ENCODE results near the gene PDZD2.
"Not testable (repeated sequence)": the region's sequence is repeated elsewhere in the genome, so short reads cannot be mapped to it uniquely, and the experiment has no call there.

PDZD2 gene

DNA sequence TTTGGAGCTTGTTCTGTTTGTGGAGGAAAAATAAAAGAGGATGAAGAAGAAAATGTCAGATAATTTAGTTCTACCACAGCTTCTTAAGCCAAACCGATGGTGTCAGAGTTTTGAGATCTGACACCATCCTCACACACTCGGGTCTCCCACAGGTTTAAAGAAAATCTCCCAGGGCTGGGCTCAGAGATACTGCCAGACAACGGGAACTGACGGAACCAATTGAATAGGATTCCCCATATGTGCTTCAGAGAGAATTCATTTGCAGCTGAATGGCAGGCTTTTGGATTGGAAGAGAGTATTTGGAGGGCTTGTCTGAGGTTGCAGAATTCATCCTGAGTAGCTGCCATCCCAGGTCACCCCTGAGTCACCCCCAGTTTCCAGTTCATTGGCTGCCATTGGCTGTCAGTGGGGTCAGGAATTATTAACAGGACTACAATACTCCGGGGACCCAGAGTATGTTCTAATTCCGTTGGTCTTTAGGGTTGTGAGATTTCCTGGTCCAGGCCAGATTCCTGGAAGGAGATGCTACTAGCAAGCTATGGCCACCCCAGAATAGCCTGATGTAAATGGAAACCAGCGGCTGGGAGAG lies 131.3 kb downstream of the PDZD2 start:
- no peak for DNase-seq (ENCODE audit: low spot score)

DNA sequence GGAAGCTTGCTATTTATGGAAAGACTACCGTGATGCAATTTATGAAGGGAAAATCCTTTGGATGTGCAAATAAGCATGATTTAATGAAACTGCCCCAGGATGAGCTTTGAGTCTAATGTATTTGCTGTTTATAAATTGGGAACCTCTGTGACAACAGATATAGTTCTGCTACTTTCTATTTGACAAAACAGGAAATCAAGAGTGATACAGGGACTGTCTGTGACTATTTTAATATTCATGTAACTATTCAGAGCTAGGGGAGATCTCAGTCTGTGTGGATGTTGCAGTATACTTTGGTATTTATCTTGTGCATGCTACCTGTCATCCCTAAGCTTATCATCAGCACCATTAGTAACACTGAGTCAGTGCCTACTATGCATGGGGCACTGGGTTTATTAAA lies 132.1 kb downstream of the PDZD2 start:
- no peak for DNase-seq (ENCODE audit: low spot score)

DNA sequence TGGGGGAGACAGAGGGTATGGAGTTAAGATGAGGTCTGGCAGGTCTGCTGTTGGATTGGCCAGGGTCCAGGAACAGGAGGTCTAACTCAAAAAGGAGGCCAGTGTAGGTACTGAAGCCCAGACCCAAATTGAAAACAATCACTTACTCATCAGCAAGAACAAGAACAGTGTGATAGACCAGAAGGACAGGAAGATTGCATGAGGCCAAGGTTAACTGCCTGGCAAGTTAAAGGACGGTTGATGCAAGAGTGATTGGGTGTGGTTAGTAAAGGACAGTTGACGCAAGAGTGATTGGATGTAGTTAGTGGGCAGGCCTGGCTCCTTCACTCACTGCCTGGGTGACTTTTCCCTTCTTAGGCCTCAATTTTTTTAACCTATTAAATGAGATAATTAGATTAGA lies 132.6 kb downstream of the PDZD2 start:
- no peak for DNase-seq (ENCODE audit: low spot score)

DNA sequence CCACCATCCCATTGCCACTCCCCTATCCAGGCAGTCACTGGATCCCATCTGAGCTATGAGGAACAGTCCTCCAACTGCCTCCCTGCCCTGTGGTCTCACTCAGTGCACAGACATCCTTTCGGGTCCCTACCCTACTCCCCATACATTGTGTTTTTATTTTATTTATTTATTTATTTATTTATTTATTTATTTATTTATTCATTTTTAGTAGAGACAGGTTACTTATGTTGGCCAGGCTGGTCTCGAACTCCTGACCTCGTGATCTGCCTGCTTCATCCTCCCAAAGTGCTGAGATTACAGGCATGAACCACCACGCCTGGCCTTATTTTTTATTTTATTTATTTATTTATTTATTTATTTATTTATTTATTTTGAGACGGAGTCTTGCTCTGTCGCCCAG lies 137.4 kb downstream of the PDZD2 start:
- not testable (repeated sequence) for DNase-seq (ENCODE audit: low spot score)

DNA sequence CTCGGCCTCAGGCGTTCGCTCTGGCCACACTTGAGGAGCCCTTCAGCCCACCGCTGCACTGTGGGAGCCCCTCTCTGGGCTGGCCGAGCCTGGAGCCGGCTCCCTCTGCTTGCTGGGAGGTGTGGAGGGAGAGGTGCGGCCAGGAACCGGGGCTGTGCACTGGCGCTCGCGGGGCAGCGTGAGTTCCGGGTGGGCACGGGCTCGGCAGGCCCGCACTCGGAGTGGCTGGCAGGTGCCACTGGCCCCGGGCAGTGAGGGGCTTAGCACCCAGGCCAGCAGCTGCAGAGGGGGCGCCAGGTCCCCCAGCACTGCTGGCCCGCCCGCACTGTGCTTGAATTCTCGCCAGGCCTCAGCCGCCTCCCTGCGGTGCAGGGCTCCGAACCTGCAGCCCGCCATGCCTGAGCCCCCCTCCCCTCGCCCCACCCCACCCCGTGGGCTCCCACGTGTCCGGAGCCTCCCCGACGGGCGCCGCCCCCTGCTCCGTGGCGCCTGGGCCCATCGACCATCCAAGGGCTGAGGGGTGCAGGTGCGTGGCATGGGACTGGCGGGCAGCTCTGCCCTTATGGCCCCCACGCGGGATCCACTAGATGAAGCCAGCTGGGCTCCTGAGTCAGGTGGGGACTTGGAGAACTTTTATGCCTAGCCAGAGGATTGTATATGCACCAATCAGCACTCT lies 138.2 kb downstream of the PDZD2 start:
- DNase-seq (ENCODE audit: low spot score), result no peak

DNA sequence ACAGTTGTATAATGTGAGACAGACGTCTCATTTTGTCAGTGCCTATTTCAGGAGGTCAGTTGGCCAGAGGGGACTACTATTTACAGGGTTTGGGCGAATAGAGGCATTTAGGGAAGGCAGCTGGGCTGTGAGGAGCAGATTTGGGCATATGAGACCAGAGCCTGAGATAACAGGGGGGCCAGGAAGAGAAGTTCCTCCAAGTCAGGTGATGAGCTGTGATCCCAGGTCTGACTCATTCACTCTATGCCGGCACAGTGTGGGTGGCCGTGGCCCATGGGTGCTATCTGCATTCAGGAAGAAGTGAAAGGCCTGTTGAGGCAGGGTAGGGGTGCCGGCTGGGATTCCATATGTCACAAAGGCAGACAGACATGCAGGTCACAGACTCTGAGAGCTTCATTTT lies 142.8 kb downstream of the PDZD2 start:
- DNase-seq (ENCODE audit: low spot score), result no peak

DNA sequence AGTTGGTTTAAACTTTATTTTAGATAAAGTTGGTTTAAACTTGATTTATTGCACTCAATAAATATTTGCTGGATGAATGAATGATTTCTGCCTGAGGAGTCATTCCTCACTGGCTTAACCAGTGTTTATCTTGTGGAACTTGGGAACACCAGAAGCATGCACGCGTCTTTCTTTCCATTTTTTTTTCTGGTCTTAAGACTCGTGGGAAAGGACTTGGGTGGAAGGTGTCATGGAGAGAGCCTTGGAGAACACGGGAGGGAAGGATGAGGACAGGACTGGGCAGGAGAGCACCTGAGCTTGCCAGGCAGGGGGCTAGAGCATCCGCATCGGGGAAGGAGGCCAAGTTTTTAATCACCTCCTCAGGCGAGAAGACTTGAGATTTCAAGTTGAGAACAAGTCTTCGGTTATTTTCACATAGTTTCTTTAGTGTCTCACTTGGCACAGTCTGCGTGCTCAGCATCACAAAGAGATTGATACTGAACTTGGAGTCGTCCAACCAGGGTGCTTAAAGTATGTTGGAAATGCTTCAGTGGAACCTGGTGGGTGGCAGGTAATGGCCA lies 144.2 kb downstream of the PDZD2 start:
- no peak for DNase-seq (ENCODE audit: low spot score)

DNA sequence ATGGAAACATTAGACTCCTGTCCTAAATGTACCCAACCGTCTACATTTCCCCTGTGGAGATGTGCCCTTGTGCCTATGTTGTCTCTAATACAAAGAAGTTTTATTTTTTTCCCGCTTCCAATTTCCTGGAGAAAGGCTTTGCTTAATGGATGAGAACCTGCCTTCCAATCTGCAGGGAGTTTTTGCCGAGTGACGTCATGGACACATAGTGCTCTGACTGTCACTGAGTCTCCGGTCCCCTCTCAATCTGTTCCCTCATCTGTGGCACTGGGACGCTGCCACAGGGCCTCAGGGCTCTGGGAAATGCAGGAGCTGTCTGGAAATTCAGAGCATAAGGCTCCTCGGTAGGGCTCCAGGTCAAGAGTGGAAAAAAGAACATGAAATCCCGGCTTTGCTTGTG lies 144.8 kb downstream of the PDZD2 start:
- peak; percentile 40 for DNase-seq (ENCODE audit: low spot score)

DNA sequence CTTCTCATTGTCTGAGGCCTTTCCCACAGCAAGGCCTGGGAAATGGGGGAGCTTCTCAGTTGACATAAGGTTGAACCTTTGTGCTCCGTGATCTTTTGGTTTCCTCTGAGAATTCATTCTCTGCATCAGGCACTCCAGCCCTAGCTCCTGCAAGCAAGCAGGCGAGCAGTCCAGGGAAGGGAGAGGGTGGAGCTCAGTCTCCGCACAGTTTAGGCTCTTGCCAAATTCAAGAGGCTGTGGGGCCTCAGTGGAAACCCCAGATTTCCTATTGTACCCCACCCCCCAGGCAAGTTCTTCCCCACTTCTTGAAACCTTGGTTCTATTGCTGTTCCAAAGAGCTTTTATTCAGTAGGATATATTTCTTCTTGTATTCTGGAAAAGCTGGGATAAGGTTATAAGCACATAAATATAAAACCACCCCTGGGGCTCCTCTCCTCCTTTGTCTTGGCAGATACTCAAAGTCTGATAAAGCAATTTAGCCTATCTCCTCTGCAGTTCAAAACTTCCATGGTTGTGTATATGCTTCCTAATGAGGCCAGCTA lies 147.2 kb downstream of the PDZD2 start:
- no peak for DNase-seq (ENCODE audit: low spot score)

DNA sequence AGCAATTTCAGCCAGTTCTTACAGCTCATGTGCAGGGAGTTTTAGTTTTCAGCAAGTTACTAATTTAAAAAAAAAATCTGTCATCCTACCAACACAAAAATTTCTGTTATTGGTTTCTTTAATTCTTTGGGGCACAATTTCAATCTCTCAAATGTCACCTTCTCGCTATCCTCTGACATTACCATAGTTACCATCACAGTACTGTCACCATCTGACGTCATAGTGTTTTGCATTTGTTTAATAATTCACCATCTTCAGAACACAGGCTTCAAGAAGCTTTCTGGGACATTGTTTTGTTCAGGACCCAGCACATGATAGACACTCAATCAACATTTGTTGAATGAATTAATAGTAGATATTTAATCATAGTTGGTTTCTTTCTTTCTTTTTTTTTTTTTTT lies 155.1 kb downstream of the PDZD2 start:
- no peak for DNase-seq (ENCODE audit: low spot score)

DNA sequence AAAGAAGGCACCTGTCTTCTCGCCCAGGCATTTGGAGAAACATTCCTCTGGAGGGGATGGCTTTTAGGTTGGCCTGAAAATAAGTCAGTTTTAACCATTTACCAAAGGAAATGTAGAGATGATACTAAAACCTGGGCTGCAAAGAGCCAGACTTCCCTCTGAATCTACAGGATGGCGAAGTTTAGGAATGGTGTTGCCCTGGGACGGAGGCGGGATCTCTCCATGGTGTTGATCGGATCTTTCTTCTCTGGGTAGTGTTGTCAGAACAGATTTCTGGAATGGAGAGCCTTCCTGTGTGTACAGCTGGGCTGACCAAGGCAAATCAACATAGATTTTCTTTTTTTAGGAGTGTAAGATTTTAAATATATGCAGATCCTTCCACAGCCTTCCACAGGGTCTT lies 159.2 kb downstream of the PDZD2 start:
- no peak for DNase-seq (ENCODE audit: low spot score)

DNA sequence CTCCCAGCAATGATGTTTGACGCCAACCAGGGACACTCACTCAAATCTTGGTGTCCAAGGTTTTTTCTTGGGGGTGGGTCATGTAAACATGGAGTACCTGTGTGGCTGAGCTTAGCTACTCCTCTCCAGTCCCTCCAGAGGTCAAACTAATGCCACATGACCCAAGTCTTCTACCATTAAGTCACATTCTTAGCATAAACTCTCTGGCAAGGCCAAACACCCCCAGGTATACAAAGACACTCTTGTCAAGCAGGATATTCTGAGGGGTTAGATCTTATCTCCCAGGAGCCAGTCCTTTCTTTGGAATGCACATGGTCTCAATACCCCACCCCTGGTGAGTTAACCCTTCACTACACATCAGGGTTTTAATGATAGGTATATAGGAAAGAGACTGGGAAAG lies 161.4 kb downstream of the PDZD2 start:
- DNase-seq (ENCODE audit: low spot score), result no peak

DNA sequence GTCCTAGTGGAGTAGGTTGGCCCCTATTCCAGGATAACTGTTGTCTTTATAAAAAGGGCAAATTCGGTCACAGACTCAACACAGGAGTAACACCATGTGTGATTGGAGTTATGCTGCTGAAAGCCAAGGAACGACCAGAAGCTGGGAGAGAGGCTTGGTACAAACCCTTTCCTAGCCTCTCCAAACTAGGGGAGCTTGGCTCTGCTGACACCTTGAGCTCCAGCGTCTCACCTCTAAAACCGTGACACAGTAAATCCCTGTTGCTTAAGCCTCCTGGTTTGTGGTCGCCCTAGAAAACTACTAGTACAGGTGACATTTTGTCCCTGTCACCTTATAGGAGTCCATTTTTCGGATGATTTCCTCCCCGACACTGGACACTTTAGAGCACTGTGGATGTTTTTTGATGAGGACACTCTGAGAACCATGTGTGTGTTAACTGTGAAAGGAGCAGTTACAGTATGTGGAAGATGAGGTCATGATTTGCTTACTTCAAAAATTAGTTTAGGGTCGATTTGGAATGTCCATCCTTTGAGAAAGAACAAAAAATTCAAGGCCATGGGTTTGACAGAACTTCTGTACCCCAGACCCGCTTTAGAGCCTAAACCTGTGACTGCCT lies 167.0 kb downstream of the PDZD2 start:
- DNase-seq (ENCODE audit: low spot score), result no peak

DNA sequence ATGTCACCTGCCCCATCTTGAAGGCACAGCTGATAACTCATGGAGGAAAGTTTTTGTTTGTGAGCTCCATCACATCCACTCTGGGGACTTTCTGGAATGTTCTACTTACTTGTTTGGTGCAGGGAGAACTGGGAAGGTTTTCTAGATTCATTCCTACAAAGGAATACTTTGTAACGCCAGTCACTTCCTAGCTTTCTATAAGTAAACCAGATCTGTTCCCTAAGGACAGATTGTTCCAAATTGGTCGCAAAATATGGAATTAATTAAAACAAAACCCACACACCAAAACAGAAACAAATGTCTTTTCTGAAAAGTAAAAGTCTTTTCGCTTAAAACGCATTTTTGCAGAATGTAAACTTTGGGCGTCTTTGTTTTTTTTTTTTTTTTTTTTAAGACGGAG lies 167.6 kb downstream of the PDZD2 start:
- no peak for DNase-seq (ENCODE audit: low spot score)

DNA sequence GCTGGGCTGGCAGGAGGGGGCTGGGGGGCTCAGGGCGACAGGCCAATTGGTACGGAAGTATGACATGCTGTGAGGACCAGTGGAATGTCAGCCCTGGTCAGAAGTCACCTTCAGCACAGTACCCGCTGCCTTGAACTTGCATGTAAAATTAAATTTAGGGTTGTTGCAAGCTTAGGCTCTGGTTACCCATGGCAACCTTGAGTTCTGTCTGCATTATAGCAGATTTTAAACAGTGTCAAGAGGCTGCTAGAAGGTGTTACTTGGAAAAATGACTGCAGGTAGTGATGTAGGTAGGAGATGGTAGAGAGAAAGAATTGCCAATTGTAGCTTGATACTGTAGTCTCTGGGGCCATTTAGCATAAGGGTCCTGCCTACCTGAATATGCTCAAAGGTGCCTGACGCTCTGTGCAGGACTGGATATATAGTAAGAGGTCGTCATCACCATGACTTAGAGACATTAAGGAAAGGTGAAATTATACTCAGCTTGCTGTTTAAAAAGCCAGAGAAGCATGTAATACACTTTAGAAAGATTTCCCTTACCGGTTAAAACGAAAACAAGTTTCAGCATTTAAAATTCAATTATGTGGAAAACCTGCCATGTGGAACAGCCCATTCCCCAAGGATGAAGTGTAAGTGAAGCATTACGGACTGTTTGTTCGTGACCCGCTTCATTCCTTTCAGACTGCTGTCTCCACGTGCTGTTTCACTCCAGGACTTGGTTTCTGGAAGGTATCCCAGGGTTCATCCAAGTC lies 169.0 kb downstream of the PDZD2 start:
- no peak for DNase-seq (ENCODE audit: low spot score)

DNA sequence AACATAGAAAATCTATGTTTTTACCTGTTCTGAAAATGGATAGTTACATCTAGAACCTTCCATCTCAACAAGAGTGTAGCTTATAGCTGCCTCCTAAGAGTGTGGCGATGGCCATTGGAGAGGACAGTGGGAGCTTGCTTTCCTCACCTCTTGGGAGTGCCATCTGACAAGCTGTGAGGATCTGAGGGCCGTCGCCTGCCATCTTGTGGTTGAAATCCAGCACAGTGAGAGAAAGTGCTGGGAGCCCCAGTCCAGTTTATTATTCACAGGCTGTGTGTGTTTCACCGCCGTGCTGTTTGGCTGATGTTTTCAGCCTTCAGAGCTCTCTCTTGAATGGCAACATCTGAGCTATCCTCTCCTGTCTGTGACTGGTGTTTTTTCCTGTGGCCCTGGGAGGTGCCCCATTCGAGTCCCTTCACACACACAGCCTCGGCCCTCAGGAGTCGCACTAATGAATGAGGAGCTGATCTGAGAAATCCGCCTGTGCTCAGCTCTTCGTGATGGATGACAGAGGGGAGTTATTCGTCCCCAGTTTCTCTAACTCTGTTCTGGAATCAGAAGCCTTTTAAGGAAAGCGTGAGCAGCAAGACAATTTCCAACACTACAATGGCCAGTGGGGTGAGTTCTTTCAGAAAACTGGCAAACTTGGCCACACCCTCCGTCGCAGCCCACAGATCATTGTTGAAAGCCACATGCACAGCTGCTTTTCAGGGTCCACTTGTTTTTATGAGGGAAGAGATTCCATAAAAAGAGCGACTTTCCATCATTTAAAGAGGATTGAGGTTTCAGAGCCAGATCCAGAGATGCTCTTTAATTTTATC lies 170.3 kb downstream of the PDZD2 start:
- DNase-seq (ENCODE audit: low spot score), result peak; percentile 94

DNA sequence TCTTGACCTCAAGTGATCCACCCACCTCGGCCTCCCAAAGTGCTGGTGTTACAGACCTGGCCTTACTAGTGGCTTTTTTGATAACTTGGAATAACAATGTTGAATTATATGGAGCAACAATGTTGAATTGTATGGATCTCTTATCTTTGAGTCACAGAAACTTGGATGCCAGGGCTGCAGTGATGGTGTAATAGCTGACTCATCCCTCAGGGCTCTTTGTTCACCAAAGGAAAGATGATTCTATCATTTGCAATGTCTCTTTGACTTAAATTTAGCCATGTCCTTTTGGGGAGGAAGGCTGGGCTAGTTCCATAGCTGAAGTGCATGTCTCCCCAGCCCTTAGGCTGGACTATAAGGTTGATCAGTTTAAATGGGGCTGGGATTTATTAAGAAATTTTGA lies 172.3 kb downstream of the PDZD2 start:
- DNase-seq (ENCODE audit: low spot score), result no peak

DNA sequence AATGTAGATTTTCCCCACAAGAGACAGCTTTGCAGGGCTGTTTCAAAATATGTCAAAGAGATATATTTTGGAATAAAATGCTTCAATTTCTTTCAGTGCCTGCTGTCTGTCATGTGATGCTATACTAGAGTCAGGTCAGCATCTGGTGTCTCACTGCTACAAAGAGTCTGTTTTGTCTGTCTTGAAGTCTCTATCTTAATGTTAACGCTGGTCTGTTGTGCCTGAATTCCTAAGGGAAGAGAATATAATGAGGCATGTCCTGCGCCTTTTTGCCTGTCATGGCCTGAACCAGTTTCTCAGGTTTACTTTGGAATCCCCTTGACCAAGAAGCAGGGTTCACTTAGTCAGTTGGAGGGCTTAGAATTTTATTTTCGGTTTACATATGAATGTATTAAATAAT lies 176.4 kb downstream of the PDZD2 start:
- no peak for DNase-seq (ENCODE audit: low spot score)

DNA sequence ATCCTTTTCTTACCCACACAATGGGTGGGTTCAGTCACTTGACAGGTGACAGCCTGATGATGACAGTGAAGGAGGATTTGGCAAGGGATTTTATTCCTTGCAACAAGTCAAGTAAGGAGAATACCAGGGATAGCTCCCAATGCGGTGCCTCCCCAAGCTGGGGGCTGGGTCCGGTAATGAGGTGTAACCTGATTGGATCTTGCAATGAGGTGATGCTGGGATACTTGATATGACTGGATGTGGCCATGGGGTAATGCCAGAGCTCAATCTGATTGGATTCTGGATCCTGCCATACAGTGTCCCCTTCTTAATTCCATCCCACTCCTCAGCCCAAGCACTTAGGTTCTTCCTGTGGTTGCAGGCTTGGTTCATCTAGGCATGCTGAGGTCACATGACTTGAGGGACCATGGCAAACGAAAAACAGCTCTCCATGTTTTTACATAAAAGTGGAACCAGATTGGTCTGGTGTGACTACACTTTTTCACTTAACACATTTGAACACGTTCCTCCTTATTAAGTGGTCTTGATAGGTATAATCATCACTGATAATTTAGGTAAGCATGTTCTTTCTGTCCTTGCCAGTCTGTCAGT lies 181.1 kb downstream of the PDZD2 start:
- no peak for DNase-seq (ENCODE audit: low spot score)

DNA sequence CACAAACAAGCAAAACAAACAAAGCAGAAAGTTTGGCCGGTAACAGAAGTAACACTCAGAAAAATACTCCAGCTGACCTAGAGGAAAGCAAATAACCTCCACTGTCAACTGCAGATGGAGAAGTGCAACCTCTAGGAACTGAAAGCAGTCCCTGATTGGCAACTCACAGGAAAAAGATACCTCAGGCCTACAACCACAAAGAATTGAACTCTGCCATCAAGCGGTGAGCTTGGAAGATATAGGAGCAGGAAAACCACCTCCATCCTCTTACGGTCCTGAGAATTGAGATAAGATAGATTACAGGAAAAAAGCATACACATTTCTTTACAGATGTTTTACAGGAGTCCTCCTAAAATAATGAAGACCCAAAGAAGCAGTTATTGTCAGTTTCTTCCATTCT lies 184.5 kb downstream of the PDZD2 start:
- DNase-seq (ENCODE audit: low spot score), result no peak

DNA sequence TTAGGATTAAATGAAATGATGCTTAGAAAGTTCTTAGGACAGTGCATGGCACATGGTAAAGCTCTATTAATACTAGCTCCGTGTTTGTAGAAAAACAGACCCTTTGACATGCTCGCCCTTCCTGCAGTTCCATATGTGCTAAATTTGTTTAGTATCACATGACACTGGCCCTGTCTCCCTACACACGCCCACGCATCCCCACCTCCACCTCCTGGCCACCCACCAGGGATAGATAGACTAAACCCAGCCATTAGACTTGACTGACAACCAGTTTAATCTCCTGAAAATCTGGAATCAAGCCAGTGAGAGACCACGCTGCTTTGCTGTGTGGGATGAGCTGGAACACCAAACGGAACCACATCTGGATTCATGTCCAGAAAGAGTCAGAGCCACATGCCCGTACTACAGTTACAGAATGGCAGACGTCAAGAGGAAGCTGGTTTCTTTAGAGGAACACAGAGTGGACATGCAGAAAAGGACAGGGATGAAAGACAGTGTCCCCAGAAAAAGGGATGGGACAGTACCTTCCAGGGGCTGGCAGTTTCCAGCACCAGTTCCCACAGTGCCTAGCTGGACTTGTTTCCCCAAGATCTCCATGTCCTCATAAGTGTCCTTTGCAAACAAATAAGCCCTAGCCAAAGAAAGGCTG lies 186.1 kb downstream of the PDZD2 start:
- DNase-seq (ENCODE audit: low spot score), result no peak

All from pons (tissue), 1 donor.